Karpas-422 (cell line): ENCODE measurements around the gene UBQLN1. TPM values are rescaled to one million over a fixed set of nuclear protein-coding genes. Genes with fewer than 3 reads are reported as not detected.
"Not testable (repeated sequence)": the region's sequence is repeated elsewhere in the genome, so short reads cannot be mapped to it uniquely, and the experiment has no call there.

Experiments used
- DNase-seq: peaks from one replicate; pipeline ENCODE4 v3.0.0-alpha.2; 2015
- H2AFZ ChIP-seq: fragments of 200-600 bp; sonication (generic); 2 replicates; pipeline ENCODE4 v1.6.1; 2014; ENCODE audit warnings: antibody characterized with exemption, low read length, mixed read lengths
- H3K27ac ChIP-seq: fragments of 200-600 bp; sonication (generic); 2 replicates; pipeline ENCODE4 v1.5.1; 2014; ENCODE audit warnings: mild to moderate bottlenecking, low read length, moderate library complexity
- H3K27me3 ChIP-seq: fragments of 200-600 bp; sonication (generic); 2 replicates; pipeline ENCODE4 v1.6.1; 2014; ENCODE audit warnings: low read length, mixed read lengths
- H3K36me3 ChIP-seq: fragments of 200-600 bp; sonication (generic); 2 replicates; pipeline ENCODE4 v1.6.1; 2014; ENCODE audit warnings: low read length, mixed read lengths; ENCODE audit not compliant: insufficient read depth
- H3K4me1 ChIP-seq: fragments of 200-600 bp; sonication (generic); 2 replicates; pipeline ENCODE4 v1.6.1; 2014; ENCODE audit warnings: mild to moderate bottlenecking, low read length, mixed read lengths
- H3K4me2 ChIP-seq: fragments of 200-600 bp; sonication (generic); 2 replicates; pipeline ENCODE4 v1.6.1; 2014; ENCODE audit warnings: low read length, low read depth, mild to moderate bottlenecking; ENCODE audit not compliant: poor library complexity, severe bottlenecking
- H3K4me3 ChIP-seq: fragments of 200-600 bp; sonication (generic); 2 replicates; pipeline ENCODE4 v1.5.1; 2014; ENCODE audit warnings: mild to moderate bottlenecking, antibody characterized with exemption, low read length, mixed read lengths
- H3K79me2 ChIP-seq: fragments of 200-600 bp; sonication (generic); 2 replicates; pipeline ENCODE4 v1.6.1; 2014; ENCODE audit warnings: mild to moderate bottlenecking, low read length, mixed read lengths
- H3K9ac ChIP-seq: fragments of 200-600 bp; sonication (generic); 2 replicates; pipeline ENCODE4 v1.6.0; 2014; ENCODE audit warnings: low read length
- H3K9me2 ChIP-seq: fragments of 200-600 bp; sonication (generic), shearing (Covaris generic); replicated peaks from 2 replicates; pipeline ENCODE4 v1.6.0; 2014; ENCODE audit warnings: mild to moderate bottlenecking, low read length, moderate library complexity; ENCODE audit not compliant: insufficient read depth
- H3K9me3 ChIP-seq: fragments of 300-700, 200-600 bp; sonication (generic); 2 replicates; pipeline ENCODE4 v1.6.1; 2014; ENCODE audit warnings: low read length, mixed read lengths
- H4K20me1 ChIP-seq: fragments of 200-600 bp; sonication (generic); 2 replicates; pipeline ENCODE4 v1.6.1; 2014; ENCODE audit warnings: mild to moderate bottlenecking, antibody characterized with exemption, low read length, low read depth; ENCODE audit not compliant: insufficient read depth
- total RNA-seq: library from RNA; depleted of rRNA; stranded (reverse); fragments of >200 nt; shearing (Covaris generic); gene quantifications from 2 replicates; pipeline ENCODE4 v1.2.3, GENCODE V29; 2014; ENCODE audit warnings: low replicate concordance; rRNA removed

Gene UBQLN1
- 75.9 and 118 TPM in 2 replicates for total RNA-seq

GRCh38 chr9:83707768-83708514 is at the start of gene UBQLN1:
UBQLN1 (minus strand) TSS chr9:83707958; CDS start chr9:83707679, 279 bp downstream.
- H3K9me3 ChIP-seq: no peaks in the 10 kb centered on the region
- peak within 1 kb of the TSS; percentile 88 for H3K4me3 ChIP-seq
- peak within 1 kb of the TSS; percentile 96 for H3K4me2 ChIP-seq
- no peaks in the 10 kb centered on the region for H3K9me2 ChIP-seq
- peak; percentile 96 for DNase-seq
- H2AFZ ChIP-seq: peak within 1 kb of the TSS; percentile 93
- no peaks in the 10 kb centered on the region for H3K27me3 ChIP-seq
- peak within 1 kb of the TSS; percentile 94 for H3K9ac ChIP-seq
- peaks cover 6% of the 10 kb centered on the region; the same call in 1 of the 2 replicates for H3K36me3 ChIP-seq
- H4K20me1 ChIP-seq: peaks cover 14% of the 10 kb centered on the region; the same call in 1 of the 2 replicates
- peaks cover 48% of the 10 kb centered on the region for H3K79me2 ChIP-seq
- peak within 1 kb of the TSS; percentile 81 for H3K27ac ChIP-seq
- peaks cover 40% of the 10 kb centered on the region for H3K4me1 ChIP-seq

GRCh38 chr9:83754383-83754977 is 46.7 kb upstream of the UBQLN1 start:
- Histone ChIP-seq H3K79me2 (no peaks in the 10 kb centered on the region), H3K27me3 (no peaks in the 10 kb centered on the region), H3K4me3 (no peak overlapping the region), H3K27ac (no peak overlapping the region), H3K9me2 (no peaks in the 10 kb centered on the region), H3K9ac (no peak overlapping the region), H4K20me1 (no peaks in the 10 kb centered on the region), H2AFZ (no peak overlapping the region), H3K9me3 (no peaks in the 10 kb centered on the region), H3K36me3 (no peaks in the 10 kb centered on the region), H3K4me1 (peaks cover 9% of the 10 kb centered on the region), H3K4me2 (no peak overlapping the region)
- DNase-seq: peak; percentile 50

GRCh38 chr9:83749706-83750105 is 41.9 kb upstream of the UBQLN1 start:
- Histone ChIP-seq H3K9ac (no peak overlapping the region), H3K27me3 (no peaks in the 10 kb centered on the region), H3K79me2 (no peaks in the 10 kb centered on the region), H2AFZ (no peak overlapping the region), H3K9me2 (no peaks in the 10 kb centered on the region), H3K4me2 (no peak overlapping the region), H3K4me3 (no peak overlapping the region), H4K20me1 (no peaks in the 10 kb centered on the region), H3K27ac (no peak overlapping the region), H3K4me1 (peaks cover 9% of the 10 kb centered on the region), H3K9me3 (no peaks in the 10 kb centered on the region), H3K36me3 (no peaks in the 10 kb centered on the region)
- DNase-seq: no peak

- Histone ChIP-seq H3K4me3 (no peak overlapping the region), H3K9me2 (no peaks in the 10 kb centered on the region)
Measured at GRCh38 chr9:83744206-83744605, 36.4 kb upstream of the UBQLN1 start.

GRCh38 chr9:83733739-83734138 is 26.0 kb upstream of the UBQLN1 start:
- Histone ChIP-seq H3K27me3 (no peaks in the 10 kb centered on the region), H3K4me2 (no peak overlapping the region), H2AFZ (no peak overlapping the region), H3K9ac (no peak overlapping the region), H3K4me3 (no peak overlapping the region), H3K79me2 (no peaks in the 10 kb centered on the region), H3K9me2 (no peaks in the 10 kb centered on the region), H3K36me3 (no peaks in the 10 kb centered on the region), H3K9me3 (no peaks in the 10 kb centered on the region), H4K20me1 (no peaks in the 10 kb centered on the region), H3K27ac (no peak overlapping the region), H3K4me1 (peaks cover 9% of the 10 kb centered on the region)
- DNase-seq: no peak

More at GRCh38 chr9:83744206-83744605, 36.4 kb upstream of the UBQLN1 start:
- Histone ChIP-seq H3K27ac (no peak overlapping the region), H3K4me2 (no peak overlapping the region), H3K27me3 (no peaks in the 10 kb centered on the region), H3K79me2 (no peaks in the 10 kb centered on the region), H3K9me3 (no peaks in the 10 kb centered on the region), H3K9ac (no peak overlapping the region), H4K20me1 (no peaks in the 10 kb centered on the region), H3K36me3 (no peaks in the 10 kb centered on the region), H2AFZ (no peak overlapping the region), H3K4me1 (no peaks in the 10 kb centered on the region)
- DNase-seq: no peak

- not testable (repeated sequence) for DNase-seq, H3K9ac ChIP-seq, H2AFZ ChIP-seq, H4K20me1 ChIP-seq, H3K27me3 ChIP-seq, H3K4me3 ChIP-seq, H3K9me2 ChIP-seq, H3K79me2 ChIP-seq, H3K27ac ChIP-seq, H3K9me3 ChIP-seq, H3K4me2 ChIP-seq, H3K36me3 ChIP-seq, H3K4me1 ChIP-seq
Measured at GRCh38 chr9:83728591-83729368, 21.0 kb upstream of the UBQLN1 start.

GRCh38 chr9:83724436-83724835 is 16.7 kb upstream of the UBQLN1 start:
- Histone ChIP-seq H3K9ac (no peak overlapping the region), H3K9me2 (no peaks in the 10 kb centered on the region)
- no peak for DNase-seq

More at GRCh38 chr9:83724436-83724835, 16.7 kb upstream of the UBQLN1 start:
- no peaks in the 10 kb centered on the region for H3K36me3 ChIP-seq
- H4K20me1 ChIP-seq: no peaks in the 10 kb centered on the region
- no peaks in the 10 kb centered on the region for H3K27me3 ChIP-seq
- no peak overlapping the region for H3K27ac ChIP-seq
- H3K4me2 ChIP-seq: no peak overlapping the region
- peaks cover under 1% of the 10 kb centered on the region for H3K4me1 ChIP-seq
- H3K4me3 ChIP-seq: no peak overlapping the region
- peaks cover 5% of the 10 kb centered on the region for H3K9me3 ChIP-seq
- H3K79me2 ChIP-seq: no peaks in the 10 kb centered on the region
- H2AFZ ChIP-seq: no peak overlapping the region
